Stimulated activated naive CD8-positive, alpha-beta T cell treated with anti-CD3 and anti-CD28 coated beads, Interleukin-15, amount 100 ng/mL, for 72 hours (primary cell): ENCODE measurements around the gene ACTN2.

Experiments
- ATAC-seq: fragments of 150-1000 bp; cut with Tn5 transposase; 2 replicates; pipeline ENCODE4 v1.10.0; 2021; ENCODE audit warnings: mild to moderate bottlenecking, moderate library complexity
- DNase-seq, 2 donors: peaks; one replicate each; pipeline ENCODE4 v3.0.0; 2021 to 2022
- H3K27ac Mint-ChIP-seq, 2 donors: one replicate each; pipeline ENCODE4 v1.8.0; 2022; ENCODE audit warnings: mild to moderate bottlenecking in 2 of 2, mixed read lengths in 2 of 2, moderate library complexity in 2 of 2
- H3K27me3 Mint-ChIP-seq: one replicate; pipeline ENCODE4 v1.8.0; 2022; ENCODE audit warnings: mixed read lengths
- H3K4me1 Mint-ChIP-seq: one replicate; pipeline ENCODE4 v1.8.0; 2022; ENCODE audit warnings: mild to moderate bottlenecking, mixed read lengths
- H3K4me3 Mint-ChIP-seq, 2 donors: one replicate each; pipeline ENCODE4 v1.8.0; 2022; ENCODE audit warnings: mild to moderate bottlenecking in 2 of 2, mixed read lengths in 2 of 2, moderate library complexity in 1 of 2
- H3K9me3 Mint-ChIP-seq, 2 donors: one replicate each; pipeline ENCODE4 v1.8.0; 2022; ENCODE audit warnings: mixed read lengths in 2 of 2

ACTN2 gene

DNA sequence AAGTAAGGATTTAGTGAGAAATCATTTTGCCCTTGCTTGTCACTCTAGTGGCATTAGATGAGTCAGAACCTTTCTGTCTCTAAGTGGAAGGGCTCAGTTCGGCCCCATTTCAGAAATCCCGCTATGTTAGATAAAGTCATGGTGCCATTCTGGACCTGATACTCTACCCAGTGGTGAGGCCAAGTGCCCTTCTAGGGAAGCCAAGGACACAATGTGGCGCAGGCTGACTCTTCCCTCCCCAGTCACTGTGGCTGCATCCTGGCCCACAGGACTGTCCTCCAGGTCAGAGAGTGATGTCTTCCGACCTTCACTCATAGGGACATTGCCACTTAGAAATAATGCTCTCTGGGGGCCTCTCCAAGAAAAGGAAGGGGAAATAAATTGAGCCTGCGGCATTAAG lies 60.5 kb downstream of the ACTN2 start:
- Mint-ChIP-seq H3K27ac (peak overlapping the region in 1 of 2 donors; percentile 67), H3K27me3 (peaks cover 29% of the 10 kb centered on the region), H3K4me1 (no peaks in the 10 kb centered on the region), H3K9me3 (no peaks in the 10 kb centered on the region), H3K4me3 (no peak overlapping the region)
- DNase-seq, result no peak
- no peak for ATAC-seq

DNA sequence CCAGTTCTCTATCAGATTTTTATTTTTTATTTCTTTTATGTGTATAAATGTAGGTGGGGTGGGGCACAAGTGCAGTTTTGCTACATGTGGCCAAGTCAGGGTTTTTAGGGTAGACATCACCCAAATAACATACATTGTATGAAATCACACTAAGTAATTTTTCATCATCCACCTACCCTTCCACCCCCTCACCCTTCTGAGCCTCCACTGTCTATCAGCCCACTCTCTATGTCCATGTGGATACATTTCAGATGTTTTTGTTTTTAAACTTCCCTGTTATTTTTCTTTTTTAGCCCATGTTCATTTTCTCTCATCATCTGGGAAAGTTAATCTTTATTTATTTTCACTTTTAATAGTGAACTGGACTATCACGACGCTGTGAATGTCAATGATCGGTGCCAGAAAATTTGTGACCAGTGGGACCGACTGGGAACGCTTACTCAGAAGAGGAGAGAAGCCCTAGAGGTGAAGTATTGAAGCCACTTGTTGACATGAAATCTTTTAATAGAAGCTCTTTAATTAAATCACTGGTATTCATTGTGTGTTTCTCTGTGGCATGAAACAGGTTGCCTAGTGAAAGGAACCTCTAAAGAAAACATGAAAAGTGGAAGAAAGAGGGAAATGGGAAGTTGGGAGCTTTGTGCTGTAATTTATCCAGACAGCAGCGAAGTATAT lies 61.1 kb downstream of the ACTN2 start:
- no peak overlapping the region for H3K4me3 Mint-ChIP-seq
- peaks cover 23% of the 10 kb centered on the region for H3K27me3 Mint-ChIP-seq
- H3K4me1 Mint-ChIP-seq, result no peaks in the 10 kb centered on the region
- ATAC-seq (no peak), DNase-seq (no peak)
- H3K9me3 Mint-ChIP-seq, result no peaks in the 10 kb centered on the region
- no peak overlapping the region for H3K27ac Mint-ChIP-seq

DNA sequence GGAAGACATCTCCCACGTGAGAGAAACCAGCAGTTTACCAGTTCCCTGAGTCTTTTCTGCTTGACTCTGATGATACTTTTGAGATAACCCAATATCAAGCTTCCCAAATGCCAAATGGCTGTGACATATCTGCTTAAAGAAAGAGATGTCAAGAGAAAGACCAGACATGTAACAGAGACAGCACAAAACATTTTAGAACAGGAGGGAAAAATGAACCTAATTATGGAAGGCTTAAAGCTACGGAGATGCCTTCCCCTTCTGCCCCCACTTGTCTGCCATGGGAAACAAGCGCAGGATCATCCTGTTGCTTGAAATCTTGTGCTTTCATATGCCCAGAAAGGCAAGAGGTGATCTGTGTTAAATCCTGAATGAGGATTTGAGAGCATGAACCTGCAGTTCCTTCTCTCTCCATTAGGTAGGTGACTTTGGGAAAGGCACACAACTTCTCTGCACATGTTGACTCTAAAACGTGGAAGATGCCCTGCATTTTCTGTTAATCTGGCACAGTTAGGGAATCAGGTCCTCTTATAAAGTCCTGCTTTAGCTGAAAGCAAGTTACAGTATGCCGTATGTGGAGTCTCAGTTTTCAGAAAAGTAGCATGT lies 62.1 kb downstream of the ACTN2 start:
- ATAC-seq (no peak), DNase-seq (no peak)
- Mint-ChIP-seq H3K9me3 (no peaks in the 10 kb centered on the region), H3K4me1 (no peaks in the 10 kb centered on the region), H3K27ac (no peak overlapping the region), H3K27me3 (peaks cover 18% of the 10 kb centered on the region), H3K4me3 (no peak overlapping the region)

DNA sequence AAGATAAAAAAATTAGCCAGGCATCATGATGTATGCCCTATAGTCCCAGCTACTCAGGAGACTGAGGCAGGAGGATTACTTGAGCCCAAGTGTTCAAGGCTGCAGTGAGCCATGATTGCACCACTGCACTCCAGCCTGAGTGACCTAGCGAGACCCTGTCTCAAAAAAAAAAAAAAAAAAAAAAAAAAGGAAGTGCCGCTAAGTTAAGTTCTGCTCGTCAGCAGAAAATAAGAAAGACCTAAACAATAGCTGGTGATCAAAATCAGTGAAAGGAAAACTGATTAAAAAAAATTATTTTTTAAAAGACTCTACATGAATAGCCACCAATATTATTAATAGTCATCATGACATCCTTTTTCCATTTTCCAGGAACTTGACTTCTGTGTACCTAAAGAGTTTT lies 64.6 kb downstream of the ACTN2 start:
- ATAC-seq (no peak), DNase-seq (no peak)
- Mint-ChIP-seq H3K9me3 (no peaks in the 10 kb centered on the region), H3K27me3 (peaks cover 18% of the 10 kb centered on the region), H3K4me1 (no peaks in the 10 kb centered on the region), H3K27ac (no peak overlapping the region), H3K4me3 (no peak overlapping the region)

DNA sequence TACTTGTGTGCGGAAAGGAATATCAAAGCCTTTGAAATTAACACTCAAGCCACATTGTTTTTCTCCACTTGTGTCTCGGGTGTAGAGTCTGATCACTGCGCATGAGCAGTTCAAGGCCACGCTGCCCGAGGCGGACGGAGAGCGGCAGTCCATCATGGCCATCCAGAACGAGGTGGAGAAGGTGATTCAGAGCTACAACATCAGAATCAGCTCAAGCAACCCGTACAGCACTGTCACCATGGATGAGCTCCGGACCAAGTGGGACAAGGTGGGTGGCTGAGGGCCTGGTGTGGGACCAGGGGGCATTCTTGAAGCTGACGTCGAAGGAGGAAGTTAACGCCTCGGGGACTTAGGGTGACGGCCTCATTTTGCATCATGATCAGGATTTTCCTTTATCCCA lies 65.1 kb downstream of the ACTN2 start:
- ATAC-seq (no peak), DNase-seq (no peak)
- H3K4me1 Mint-ChIP-seq, result no peaks in the 10 kb centered on the region
- no peak overlapping the region for H3K4me3 Mint-ChIP-seq
- H3K27ac Mint-ChIP-seq, result no peak overlapping the region
- peaks cover 18% of the 10 kb centered on the region for H3K27me3 Mint-ChIP-seq
- no peaks in the 10 kb centered on the region for H3K9me3 Mint-ChIP-seq

DNA sequence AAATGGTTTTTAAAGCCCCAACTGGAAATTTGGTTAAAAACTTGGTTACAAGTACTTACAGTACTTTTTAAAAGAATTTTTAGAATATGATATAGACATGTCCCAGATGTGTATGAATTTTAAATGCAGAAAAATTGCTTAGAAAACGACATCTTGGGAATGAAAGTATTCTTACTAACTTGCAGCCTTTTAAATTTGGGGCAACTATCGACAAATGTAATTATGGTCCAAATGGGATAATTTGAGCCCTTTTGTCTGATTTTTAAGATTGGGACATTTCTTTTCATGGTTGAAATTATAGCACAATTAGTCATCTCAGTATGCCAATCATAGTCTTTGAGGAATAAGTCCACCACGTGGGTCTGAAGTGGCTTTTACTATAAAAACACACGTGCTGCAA lies 65.6 kb downstream of the ACTN2 start:
- ATAC-seq (no peak), DNase-seq (no peak)
- Mint-ChIP-seq H3K4me1 (no peaks in the 10 kb centered on the region), H3K27ac (no peak overlapping the region), H3K4me3 (no peak overlapping the region), H3K27me3 (peaks cover 18% of the 10 kb centered on the region), H3K9me3 (no peaks in the 10 kb centered on the region)

DNA sequence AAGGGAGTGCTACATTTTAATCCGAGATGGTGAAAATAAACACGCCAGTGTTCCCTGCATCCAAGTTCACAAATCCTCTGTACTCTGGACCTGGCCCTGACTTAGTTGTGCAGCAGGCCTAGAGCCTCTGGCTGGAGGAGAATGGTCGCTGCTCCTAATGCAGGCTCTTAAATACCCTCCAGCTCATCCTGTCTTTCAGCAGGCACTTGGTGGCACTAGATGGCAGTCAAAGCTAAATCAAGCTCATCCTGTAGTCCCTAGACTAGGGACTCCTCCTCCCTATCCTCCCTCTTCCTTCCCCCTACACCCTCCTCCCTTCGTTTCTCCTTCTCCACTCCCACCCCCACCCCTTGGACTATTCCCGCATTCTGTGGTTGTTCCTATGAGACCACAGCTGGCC lies 67.2 kb downstream of the ACTN2 start:
- H3K9me3 Mint-ChIP-seq, result no peaks in the 10 kb centered on the region

DNA sequence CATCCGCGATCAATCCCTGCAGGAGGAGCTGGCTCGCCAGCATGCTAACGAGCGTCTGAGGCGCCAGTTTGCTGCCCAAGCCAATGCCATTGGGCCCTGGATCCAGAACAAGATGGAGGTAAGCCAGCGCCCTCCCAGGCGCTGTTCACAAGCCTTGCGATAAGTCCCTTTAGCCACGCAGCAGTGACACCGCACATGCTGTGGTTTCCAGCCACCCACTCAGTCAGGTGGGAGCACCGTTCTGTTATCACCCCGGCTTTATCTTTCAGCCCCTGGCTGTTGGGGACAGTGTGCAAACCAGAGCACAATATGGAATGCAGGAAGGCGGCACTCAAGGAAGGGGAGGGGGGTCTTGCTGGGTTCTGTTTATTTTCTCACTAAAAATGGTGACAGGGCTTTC lies 67.7 kb downstream of the ACTN2 start:
- H3K9me3 Mint-ChIP-seq, result no peaks in the 10 kb centered on the region
- peaks cover 6% of the 10 kb centered on the region for H3K27me3 Mint-ChIP-seq
- H3K4me3 Mint-ChIP-seq, result no peak overlapping the region
- ATAC-seq, result no peak
- H3K4me1 Mint-ChIP-seq, result no peaks in the 10 kb centered on the region
- H3K27ac Mint-ChIP-seq, result no peak overlapping the region
- no peak for DNase-seq

More for the DNA sequence above, 67.2 kb downstream of the ACTN2 start:
- DNase-seq (no peak), ATAC-seq (peak; percentile 54)
- no peak overlapping the region for H3K4me3 Mint-ChIP-seq
- H3K4me1 Mint-ChIP-seq, result no peaks in the 10 kb centered on the region
- H3K27me3 Mint-ChIP-seq, result peaks cover 7% of the 10 kb centered on the region
- no peak overlapping the region for H3K27ac Mint-ChIP-seq

DNA sequence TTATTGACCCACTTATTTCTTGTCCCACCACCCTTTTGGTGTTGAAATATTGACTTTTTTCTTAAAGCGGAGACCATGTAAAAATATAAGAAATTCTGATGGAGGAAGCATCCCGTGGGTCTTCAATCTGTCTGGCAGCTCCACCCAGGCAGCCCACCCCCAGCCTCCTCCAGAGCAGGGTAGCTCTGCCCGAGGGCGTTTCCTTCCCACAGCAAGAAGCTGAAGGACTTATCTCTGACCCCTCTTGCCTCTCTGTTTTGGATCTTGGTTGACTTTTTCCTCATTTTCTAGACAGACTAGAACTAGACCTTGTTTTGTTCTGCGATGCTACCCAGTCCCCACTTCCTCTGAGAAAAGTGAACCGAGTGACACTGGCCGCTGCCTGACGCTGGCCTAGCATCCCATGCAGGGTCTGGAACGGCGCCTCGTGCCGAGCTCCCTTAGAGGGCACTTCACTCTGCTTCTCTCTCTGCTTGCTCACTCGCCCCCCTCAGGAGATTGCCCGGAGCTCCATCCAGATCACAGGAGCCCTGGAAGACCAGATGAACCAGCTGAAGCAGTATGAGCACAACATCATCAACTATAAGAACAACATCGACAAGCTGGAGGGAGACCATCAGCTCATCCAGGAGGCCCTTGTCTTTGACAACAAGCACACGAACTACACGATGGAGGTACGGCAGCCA lies 68.4 kb downstream of the ACTN2 start:
- ATAC-seq (no peak), DNase-seq (no peak)
- no peak overlapping the region for H3K4me3 Mint-ChIP-seq
- H3K9me3 Mint-ChIP-seq, result no peaks in the 10 kb centered on the region
- H3K4me1 Mint-ChIP-seq, result peaks cover 6% of the 10 kb centered on the region
- peaks cover 6% of the 10 kb centered on the region for H3K27me3 Mint-ChIP-seq
- no peak overlapping the region for H3K27ac Mint-ChIP-seq

DNA sequence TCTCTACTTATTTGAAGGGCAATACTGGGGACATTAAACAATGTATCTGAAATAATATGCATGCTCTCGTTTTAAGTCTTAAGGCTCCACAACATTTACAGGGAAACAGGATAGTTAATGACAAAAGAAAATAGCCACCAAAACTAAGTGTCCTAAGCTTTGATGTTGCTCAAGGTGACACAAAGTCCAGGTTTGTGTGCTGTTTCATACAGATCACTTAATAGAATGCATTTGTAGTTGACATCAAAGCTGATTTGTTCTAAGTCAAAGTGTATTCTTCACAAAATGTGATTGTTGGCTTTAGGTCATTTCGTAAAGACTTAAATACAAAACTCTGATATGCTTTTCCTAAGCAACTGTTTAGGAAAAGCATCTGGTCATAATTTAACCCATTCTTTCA lies 71.3 kb downstream of the ACTN2 start:
- no peak overlapping the region for H3K4me3 Mint-ChIP-seq
- ATAC-seq (no peak), DNase-seq (no peak)
- H3K9me3 Mint-ChIP-seq, result no peaks in the 10 kb centered on the region
- no peak overlapping the region for H3K27ac Mint-ChIP-seq
- H3K4me1 Mint-ChIP-seq, result peaks cover 10% of the 10 kb centered on the region
- H3K27me3 Mint-ChIP-seq, result no peaks in the 10 kb centered on the region

DNA sequence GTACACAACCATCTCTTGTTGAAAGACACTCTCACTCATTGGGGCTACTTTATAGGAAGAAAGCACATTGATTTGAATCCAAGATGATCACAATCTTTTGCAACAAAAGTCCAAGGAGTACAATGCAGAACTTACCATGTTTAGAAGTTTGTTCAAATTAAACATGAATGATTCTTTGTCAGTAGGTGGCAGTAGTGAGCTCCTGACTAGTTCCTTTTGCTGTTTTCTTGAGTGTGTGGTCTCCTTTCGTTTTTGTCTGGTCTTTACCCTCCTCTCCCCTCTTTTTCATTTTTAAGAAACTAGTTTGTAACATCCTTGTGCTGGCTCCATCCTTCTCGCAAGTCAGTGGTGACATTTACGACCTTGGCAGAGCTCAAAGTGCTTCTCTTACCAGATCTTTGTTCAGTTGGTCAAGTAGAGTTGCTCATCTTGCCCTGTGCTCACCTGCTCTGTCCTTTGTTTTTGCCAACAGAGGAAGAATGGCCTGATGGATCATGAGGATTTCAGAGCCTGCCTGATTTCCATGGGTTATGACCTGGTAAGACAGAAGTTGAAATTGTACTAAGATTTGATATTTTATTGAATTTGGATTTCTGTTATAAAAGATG lies 73.1 kb downstream of the ACTN2 start:
- Mint-ChIP-seq H3K27me3 (no peaks in the 10 kb centered on the region), H3K4me3 (peak overlapping the region; percentile 30 to 44), H3K9me3 (no peaks in the 10 kb centered on the region), H3K27ac (peak overlapping the region in 1 of 2 donors; percentile 29), H3K4me1 (peaks cover 10% of the 10 kb centered on the region)
- DNase-seq (peak in 1 of 2 donors; percentile 5), ATAC-seq (peak; percentile 58)

DNA sequence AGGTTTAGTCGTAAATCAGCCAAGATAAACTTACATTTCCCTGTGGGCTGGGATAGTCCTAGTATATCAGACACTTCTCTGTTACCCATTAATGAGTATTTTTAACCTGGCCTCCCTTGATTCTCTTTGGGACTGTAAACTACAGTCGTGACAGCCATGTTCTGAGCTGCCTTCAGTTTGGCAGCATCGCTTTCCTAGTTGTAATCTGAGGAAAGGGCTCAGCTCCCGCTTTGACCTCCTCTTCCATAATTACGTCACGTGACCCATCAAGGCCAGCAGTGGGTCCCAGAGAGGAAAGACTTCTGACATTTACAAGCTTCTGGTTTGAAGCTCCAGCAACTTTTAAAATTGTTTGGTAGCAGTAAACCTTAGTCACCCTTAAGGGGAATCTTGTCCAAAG lies 74.2 kb downstream of the ACTN2 start:
- Mint-ChIP-seq H3K27ac (peak overlapping the region in 1 of 2 donors; percentile 71), H3K27me3 (no peaks in the 10 kb centered on the region), H3K4me3 (no peak overlapping the region), H3K4me1 (peaks cover 10% of the 10 kb centered on the region), H3K9me3 (no peaks in the 10 kb centered on the region)
- no peak for DNase-seq
- ATAC-seq, result no peak

DNA sequence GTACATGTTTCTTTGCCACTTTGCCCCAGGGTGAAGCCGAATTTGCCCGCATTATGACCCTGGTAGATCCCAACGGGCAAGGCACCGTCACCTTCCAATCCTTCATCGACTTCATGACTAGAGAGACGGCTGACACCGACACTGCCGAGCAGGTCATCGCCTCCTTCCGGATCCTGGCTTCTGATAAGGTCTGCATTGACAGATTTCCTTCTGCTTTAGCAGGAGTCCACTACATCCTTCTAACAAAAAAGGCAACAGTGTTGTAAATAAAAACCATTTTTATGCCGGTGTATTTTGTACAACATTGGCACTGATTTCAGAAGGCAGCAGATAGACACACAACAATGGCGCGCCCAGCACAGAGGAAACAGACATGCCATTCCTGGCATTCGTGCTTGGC lies 74.7 kb downstream of the ACTN2 start:
- no peak for ATAC-seq
- H3K4me1 Mint-ChIP-seq, result peaks cover 10% of the 10 kb centered on the region
- H3K9me3 Mint-ChIP-seq, result no peaks in the 10 kb centered on the region
- H3K27me3 Mint-ChIP-seq, result no peaks in the 10 kb centered on the region
- H3K27ac Mint-ChIP-seq, result no peak overlapping the region
- DNase-seq, result no peak
- H3K4me3 Mint-ChIP-seq, result no peak overlapping the region

DNA sequence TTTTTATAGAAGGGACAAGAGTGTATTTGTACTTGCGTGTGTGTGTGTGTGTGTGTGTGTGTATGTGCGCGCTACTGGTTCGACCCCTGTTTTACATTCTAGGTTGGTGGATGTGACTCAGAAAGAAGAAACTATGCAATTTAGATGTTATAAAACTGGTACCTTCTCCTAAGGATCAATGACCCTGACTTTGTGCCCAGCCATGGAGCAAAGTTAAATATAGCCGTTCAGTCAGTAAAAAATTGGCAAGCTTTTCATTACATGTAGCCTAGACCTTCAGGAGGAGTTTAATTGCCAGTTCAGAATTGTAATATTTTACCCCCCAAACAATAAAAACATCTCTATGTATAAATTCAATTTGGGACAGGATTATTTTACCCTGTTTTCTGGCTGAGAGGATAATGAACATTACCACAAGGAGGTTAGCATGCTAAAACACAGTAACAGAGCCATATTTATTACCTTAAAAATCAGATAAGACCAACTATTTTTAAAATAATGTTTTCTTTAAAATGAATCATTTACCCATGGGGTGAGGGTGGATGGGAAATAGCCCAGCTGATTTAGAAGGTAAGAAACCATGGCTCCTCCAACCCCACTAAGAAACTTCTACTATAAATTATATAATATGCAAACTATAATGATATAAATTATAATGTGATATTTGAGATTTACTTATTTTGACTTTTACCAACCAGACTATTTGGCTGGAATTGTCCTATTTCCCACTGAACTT lies 75.3 kb downstream of the ACTN2 start:
- Mint-ChIP-seq H3K27ac (no peak overlapping the region), H3K4me1 (peaks cover 10% of the 10 kb centered on the region), H3K27me3 (no peaks in the 10 kb centered on the region), H3K4me3 (no peak overlapping the region), H3K9me3 (no peaks in the 10 kb centered on the region)
- ATAC-seq (no peak), DNase-seq (no peak)

DNA sequence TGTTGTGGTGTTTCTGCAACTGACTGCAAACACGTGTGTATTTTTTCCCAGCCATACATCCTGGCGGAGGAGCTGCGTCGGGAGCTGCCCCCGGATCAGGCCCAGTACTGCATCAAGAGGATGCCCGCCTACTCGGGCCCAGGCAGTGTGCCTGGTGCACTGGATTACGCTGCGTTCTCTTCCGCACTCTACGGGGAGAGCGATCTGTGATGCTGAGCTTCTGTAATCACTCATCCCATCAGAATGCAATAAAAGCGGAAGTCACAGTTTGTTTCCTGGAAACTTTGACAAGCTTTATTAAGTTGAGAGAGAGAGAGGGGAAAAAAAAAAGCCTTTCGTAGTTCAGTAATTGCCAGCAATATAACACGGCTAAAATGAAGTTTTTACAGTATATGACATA lies 76.1 kb downstream of the ACTN2 start:
- no peaks in the 10 kb centered on the region for H3K27me3 Mint-ChIP-seq
- no peak overlapping the region for H3K27ac Mint-ChIP-seq
- ATAC-seq (peak; percentile 55), DNase-seq (no peak)
- no peaks in the 10 kb centered on the region for H3K9me3 Mint-ChIP-seq
- H3K4me3 Mint-ChIP-seq, result no peak overlapping the region
- peaks cover 10% of the 10 kb centered on the region for H3K4me1 Mint-ChIP-seq
